K562 (cell line): ENCODE results near the gene C1orf174. TPM values are rescaled to one million over a fixed set of nuclear protein-coding genes. Genes with fewer than 3 reads are reported as not detected.

ENCODE experiments used
- EGR1 ChIP-seq: fragments of 450-650 bp; conservative IDR thresholded peaks from 2 replicates; pipeline ENCODE4 v1.6.1; 2017; ENCODE audit warnings: mild to moderate bottlenecking
- JUND ChIP-seq, 2 experiments: IDR thresholded peaks; 2 replicates in 1 of 2; 3 replicates in 1 of 2; pipeline ENCODE4 v1.6.1; 2011; ENCODE audit warnings: borderline replicate concordance in 2 of 2, low read depth in 2 of 2, low read length in 2 of 2, improper control_type of control experiment in 1 of 2, missing biosample characterization in 1 of 2, missing genetic modification characterization in 1 of 2, missing genetic modification reagents in 1 of 2
- MTA1 ChIP-seq: fragments of 450-650 bp; IDR thresholded peaks from 2 replicates; pipeline ENCODE4 v1.6.1; 2017; ENCODE audit warnings: borderline replicate concordance
- MYC ChIP-seq, 2 experiments: fragments of 250-450 bp in 1 of 2; sonication (Bioruptor Pico) in 1 of 2; IDR thresholded peaks; 2 replicates each; pipeline versions ENCODE4 v1.5.1 to v1.6.1; 2012 to 2021; ENCODE audit warnings: low read depth in 2 of 2, borderline replicate concordance in 1 of 2, improper control_type of control experiment in 1 of 2, low read length in 1 of 2, mild to moderate bottlenecking in 1 of 2, moderate library complexity in 1 of 2
- RBM34 ChIP-seq: fragments of 200-400 bp; formaldehyde crosslinking; IDR thresholded peaks from 2 replicates; pipeline ENCODE4 v1.6.1; 2018; ENCODE audit warnings: low read length, borderline replicate concordance; ENCODE audit not compliant: insufficient read depth
- TRIM24 ChIP-seq, 2 experiments: fragments of 450-650 bp; IDR thresholded peaks; 2 replicates each; pipeline ENCODE4 v1.6.1; 2016
- polyA plus RNA-seq, 8 experiments: library from polyadenylated mRNA; depleted of rRNA in 4 of 8; stranded (reverse) in 5 of 8; unstranded in 3 of 8; fragments of >200 nt; fragmentation: Nextera tagmentation in 2 of 8; fragmentation: Illumina TruSeq in 1 of 8; extraction: Ambion mirVana in 2 of 8; extraction: Trizol in 1 of 8; gene quantifications; 2 replicates each; pipeline versions ENCODE4 v1.2.1 to v1.2.3, GENCODE V29; 2011 to 2014; ENCODE audit warnings: inconsistent platforms in 1 of 8, missing spikeins in 1 of 8
- total RNA-seq, 7 experiments: library from RNA; depleted of rRNA in 6 of 7; stranded (reverse); fragments of >200 nt in 6 of 7; fragmentation: Illumina TruSeq in 2 of 7; extraction: Trizol in 2 of 7; gene quantifications; 2 replicates each; pipeline versions ENCODE4 v1.2.1 to v1.2.3, GENCODE V29; 2011 to 2021; ENCODE audit warnings: low replicate concordance in 1 of 7
- TF ChIP-seq, protein P1 (sequence below): IDR thresholded peaks from 2 replicates; pipeline ENCODE4 v1.6.1; 2011; ENCODE audit warnings: borderline replicate concordance, low read depth, mild to moderate bottlenecking, moderate library complexity, low read length; ENCODE audit not compliant: insufficient read depth, poor library complexity, severe bottlenecking
- TF ChIP-seq, protein P2 (sequence below), 2 experiments: IDR thresholded peaks; 2 replicates each; pipeline ENCODE4 v1.6.1; 2011; ENCODE audit warnings: borderline replicate concordance in 1 of 2, control low read depth in 1 of 2, low read depth in 1 of 2, low read length in 1 of 2, mild to moderate bottlenecking in 1 of 2, mixed read lengths in 1 of 2, moderate library complexity in 1 of 2; ENCODE audit not compliant: insufficient read depth in 1 of 2, insufficient read length in 1 of 2, poor library complexity in 1 of 2, severe bottlenecking in 1 of 2; ENCODE audit errors: extremely low read depth in 1 of 2
- TF ChIP-seq, protein P3 (sequence below), 2 experiments: fragments of 450-650 bp; formaldehyde crosslinking in 1 of 2; IDR thresholded peaks; 2 replicates each; pipeline versions ENCODE4 v1.4.0 to v1.6.1; 2014 to 2020; ENCODE audit warnings: mild to moderate bottlenecking in 2 of 2, borderline replicate concordance in 1 of 2, low read depth in 1 of 2
- TF ChIP-seq, protein P4 (sequence below), 3 experiments: IDR thresholded peaks in 2 of 3; conservative IDR thresholded peaks in 1 of 3; 2 replicates each; pipeline ENCODE4 v1.5.1; 2011 to 2012; ENCODE audit warnings: low read length in 3 of 3, mild to moderate bottlenecking in 3 of 3, control low read depth in 2 of 3, improper control_type of control experiment in 1 of 3, inconsistent platforms in 1 of 3, low read depth in 1 of 3, mixed read lengths in 1 of 3, moderate library complexity in 1 of 3; ENCODE audit not compliant: insufficient read depth in 2 of 3

The C1orf174 gene
- total and polyA plus RNA-seq, 9 of the 15 experiments (the other 6 are each of a cell fraction or from before 2014, with no cell fraction given): 38.5 to 64.9 (median 45.4) TPM

DNA sequence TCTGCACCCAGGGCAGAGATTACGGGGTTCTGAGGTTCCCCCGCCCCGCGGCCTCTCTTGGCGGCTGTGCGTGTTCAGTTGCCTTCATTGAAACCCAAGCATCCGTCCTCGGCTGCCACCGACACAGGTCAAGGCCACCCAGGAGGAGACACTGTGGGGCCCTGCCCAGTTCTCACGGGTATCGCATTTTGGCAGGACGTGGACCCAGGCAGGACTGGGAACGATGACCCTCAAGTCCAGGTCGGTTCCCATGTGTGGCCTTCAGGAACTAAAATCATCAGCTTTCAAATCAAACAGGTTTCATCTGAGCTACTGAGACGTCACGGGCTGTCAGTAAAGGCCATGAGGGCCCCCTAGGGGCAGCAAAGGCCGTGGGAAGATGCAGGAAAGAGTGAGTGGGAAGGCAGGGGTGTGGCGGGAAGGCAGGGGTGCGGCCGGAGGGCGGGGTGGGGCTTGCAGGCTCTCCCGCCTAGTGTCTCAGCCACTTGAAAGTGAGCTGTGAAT is 7.0 kb upstream of the C1orf174 start (continued):
- TF ChIP-seq TRIM24 (IDR thresholded peaks at IDR 0.05): peak in 1 of 2 experiments; percentile 37; a peak in 1 of 4 replicates
- no peak for TF ChIP-seq RBM34
- TF ChIP-seq, protein P1, sequence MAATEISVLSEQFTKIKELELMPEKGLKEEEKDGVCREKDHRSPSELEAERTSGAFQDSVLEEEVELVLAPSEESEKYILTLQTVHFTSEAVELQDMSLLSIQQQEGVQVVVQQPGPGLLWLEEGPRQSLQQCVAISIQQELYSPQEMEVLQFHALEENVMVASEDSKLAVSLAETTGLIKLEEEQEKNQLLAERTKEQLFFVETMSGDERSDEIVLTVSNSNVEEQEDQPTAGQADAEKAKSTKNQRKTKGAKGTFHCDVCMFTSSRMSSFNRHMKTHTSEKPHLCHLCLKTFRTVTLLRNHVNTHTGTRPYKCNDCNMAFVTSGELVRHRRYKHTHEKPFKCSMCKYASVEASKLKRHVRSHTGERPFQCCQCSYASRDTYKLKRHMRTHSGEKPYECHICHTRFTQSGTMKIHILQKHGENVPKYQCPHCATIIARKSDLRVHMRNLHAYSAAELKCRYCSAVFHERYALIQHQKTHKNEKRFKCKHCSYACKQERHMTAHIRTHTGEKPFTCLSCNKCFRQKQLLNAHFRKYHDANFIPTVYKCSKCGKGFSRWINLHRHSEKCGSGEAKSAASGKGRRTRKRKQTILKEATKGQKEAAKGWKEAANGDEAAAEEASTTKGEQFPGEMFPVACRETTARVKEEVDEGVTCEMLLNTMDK: peak; percentile 44
- TF ChIP-seq, protein P2, sequence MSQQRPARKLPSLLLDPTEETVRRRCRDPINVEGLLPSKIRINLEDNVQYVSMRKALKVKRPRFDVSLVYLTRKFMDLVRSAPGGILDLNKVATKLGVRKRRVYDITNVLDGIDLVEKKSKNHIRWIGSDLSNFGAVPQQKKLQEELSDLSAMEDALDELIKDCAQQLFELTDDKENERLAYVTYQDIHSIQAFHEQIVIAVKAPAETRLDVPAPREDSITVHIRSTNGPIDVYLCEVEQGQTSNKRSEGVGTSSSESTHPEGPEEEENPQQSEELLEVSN (IDR thresholded peaks at IDR 0.05; ENCODE audit: borderline replicate concordance in 1 of 2, extremely low read depth in 1 of 2, insufficient read depth in 1 of 2, insufficient read length in 1 of 2, low read depth in 1 of 2, low read length in 1 of 2, poor library complexity in 1 of 2, severe bottlenecking in 1 of 2): peak in 1 of 2 experiments; percentile 64
- TF ChIP-seq EGR1: peak; percentile 67; the same call in 1 of the 2 replicates
- TF ChIP-seq, protein P3, sequence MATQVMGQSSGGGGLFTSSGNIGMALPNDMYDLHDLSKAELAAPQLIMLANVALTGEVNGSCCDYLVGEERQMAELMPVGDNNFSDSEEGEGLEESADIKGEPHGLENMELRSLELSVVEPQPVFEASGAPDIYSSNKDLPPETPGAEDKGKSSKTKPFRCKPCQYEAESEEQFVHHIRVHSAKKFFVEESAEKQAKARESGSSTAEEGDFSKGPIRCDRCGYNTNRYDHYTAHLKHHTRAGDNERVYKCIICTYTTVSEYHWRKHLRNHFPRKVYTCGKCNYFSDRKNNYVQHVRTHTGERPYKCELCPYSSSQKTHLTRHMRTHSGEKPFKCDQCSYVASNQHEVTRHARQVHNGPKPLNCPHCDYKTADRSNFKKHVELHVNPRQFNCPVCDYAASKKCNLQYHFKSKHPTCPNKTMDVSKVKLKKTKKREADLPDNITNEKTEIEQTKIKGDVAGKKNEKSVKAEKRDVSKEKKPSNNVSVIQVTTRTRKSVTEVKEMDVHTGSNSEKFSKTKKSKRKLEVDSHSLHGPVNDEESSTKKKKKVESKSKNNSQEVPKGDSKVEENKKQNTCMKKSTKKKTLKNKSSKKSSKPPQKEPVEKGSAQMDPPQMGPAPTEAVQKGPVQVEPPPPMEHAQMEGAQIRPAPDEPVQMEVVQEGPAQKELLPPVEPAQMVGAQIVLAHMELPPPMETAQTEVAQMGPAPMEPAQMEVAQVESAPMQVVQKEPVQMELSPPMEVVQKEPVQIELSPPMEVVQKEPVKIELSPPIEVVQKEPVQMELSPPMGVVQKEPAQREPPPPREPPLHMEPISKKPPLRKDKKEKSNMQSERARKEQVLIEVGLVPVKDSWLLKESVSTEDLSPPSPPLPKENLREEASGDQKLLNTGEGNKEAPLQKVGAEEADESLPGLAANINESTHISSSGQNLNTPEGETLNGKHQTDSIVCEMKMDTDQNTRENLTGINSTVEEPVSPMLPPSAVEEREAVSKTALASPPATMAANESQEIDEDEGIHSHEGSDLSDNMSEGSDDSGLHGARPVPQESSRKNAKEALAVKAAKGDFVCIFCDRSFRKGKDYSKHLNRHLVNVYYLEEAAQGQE (IDR thresholded peaks at IDR 0.05; ENCODE audit: borderline replicate concordance): peak; percentile 54; the same call in 1 of the 2 replicates
- TF ChIP-seq, protein P3 (CRISPR knock-in tag; IDR thresholded peaks at IDR 0.05; ENCODE audit: low read depth): no peak
- peak; percentile 90 for TF ChIP-seq MTA1
- 0 out of 2 replicates have a peak, but pooled peaks have one; percentile 40 for TF ChIP-seq JUND (IDR thresholded peaks at IDR 0.05; ENCODE audit: borderline replicate concordance, low read depth, low read length)
- no peak; the same call in 2 of the 3 replicates for TF ChIP-seq JUND (tag; IDR thresholded peaks at IDR 0.05; ENCODE audit: borderline replicate concordance, low read depth, low read length)
- TF ChIP-seq MYC (IDR thresholded peaks at IDR 0.05; ENCODE audit: low read depth, low read length): peak; percentile 10; the same call in 1 of the 2 replicates
- TF ChIP-seq MYC (CRISPR knock-in tag; IDR thresholded peaks at IDR 0.05; ENCODE audit: borderline replicate concordance, low read depth): no peak
- TF ChIP-seq, protein P4, sequence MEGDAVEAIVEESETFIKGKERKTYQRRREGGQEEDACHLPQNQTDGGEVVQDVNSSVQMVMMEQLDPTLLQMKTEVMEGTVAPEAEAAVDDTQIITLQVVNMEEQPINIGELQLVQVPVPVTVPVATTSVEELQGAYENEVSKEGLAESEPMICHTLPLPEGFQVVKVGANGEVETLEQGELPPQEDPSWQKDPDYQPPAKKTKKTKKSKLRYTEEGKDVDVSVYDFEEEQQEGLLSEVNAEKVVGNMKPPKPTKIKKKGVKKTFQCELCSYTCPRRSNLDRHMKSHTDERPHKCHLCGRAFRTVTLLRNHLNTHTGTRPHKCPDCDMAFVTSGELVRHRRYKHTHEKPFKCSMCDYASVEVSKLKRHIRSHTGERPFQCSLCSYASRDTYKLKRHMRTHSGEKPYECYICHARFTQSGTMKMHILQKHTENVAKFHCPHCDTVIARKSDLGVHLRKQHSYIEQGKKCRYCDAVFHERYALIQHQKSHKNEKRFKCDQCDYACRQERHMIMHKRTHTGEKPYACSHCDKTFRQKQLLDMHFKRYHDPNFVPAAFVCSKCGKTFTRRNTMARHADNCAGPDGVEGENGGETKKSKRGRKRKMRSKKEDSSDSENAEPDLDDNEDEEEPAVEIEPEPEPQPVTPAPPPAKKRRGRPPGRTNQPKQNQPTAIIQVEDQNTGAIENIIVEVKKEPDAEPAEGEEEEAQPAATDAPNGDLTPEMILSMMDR (IDR thresholded peaks at IDR 0.05 in 2 of 3, conservative IDR thresholded peaks at IDR 0.05 in 1 of 3; ENCODE audit: insufficient read depth in 2 of 3, low read depth in 1 of 3, low read length in 3 of 3): peak; percentile 76 to 86 (median 77)
